NCI-H2227 (cell line): ENCODE measurements around the gene TNS4.

ENCODE experiments used
- DNase-seq: peaks from one replicate; lab custom pipeline; 2025; ENCODE audit not compliant: unreplicated experiment; lab: John Stamatoyannopoulos, UW

The TNS4 gene

GRCh38 chr17:40496634-40497420, 4.6 kb downstream of the TNS4 start:
- no peak for DNase-seq

- DNase-seq = no peak
These were observed 5.3 kb downstream of the TNS4 start for GRCh38 chr17:40496170-40496569.

- DNase-seq = no peak
These were observed 6.3 kb downstream of the TNS4 start for GRCh38 chr17:40495140-40495539.

GRCh38 chr17:40493697-40494096, 7.7 kb downstream of the TNS4 start:
- DNase-seq = no peak

- DNase-seq = no peak
These were observed 9.9 kb downstream of the TNS4 start for GRCh38 chr17:40491486-40491885.

DNA sequence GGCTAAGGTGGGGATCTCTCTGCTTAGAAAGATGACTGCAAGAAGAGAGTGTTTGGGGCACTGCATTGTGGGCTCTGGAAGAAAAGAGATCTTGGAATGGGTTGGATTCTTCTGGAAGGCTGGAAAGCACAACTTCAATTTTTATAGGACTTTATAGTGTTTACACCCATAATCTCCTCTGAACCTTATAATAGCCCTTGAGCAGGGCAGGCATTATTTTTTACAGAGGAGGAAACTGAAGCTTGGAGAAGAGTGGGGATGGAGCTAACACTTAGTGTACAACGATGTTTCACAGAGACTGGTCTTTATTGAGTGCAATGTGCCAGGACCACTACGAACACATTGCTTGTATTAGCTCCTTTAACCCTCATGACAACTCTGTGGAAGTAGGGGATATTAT, 10.4 kb downstream of the TNS4 start:
- DNase-seq = no peak

- peak; percentile 27 for DNase-seq
These were observed 11.1 kb downstream of the TNS4 start for GRCh38 chr17:40490289-40490853.

- DNase-seq = no peak
These were observed 13.9 kb downstream of the TNS4 start for GRCh38 chr17:40487371-40488020.

DNA sequence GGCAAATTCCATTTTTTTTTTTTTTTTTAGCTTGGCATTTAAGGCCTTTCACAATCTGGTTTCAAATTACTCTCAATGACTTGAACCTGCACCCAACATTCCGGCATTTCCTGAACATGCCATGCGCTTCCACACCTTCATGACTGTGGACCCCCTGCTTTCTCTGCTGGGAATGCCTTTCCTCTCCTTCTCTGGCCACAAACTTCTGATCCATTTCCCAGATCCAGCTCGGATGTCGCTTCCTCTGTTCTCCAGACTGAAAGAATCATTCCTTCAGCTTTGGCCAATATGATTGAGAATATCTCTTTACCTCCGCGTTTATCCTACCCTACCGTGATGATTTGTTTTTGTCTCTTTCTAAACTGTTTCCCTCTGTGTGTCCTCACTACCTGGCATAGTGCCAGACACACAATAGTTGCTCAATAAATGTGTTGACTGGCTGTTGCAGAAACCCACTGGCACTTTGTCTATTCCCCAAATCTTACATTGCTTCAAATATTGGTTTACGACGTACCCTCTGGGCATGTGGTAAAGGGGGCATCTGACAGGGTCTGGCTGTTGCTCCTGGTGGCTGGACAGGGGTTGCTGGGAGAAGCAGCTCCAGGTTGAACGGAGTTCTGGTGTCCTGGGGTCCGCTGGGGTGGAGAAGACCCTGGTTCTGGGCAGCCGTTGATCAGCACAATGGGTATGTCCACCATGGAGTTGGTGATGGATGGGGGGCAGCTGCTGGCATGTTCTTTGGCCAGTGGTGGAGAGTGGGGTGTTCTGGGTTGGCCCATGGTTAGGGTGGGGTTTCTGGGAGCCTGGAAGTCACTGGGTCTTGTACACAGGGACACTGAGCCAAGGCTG, 14.7 kb downstream of the TNS4 start:
- no peak for DNase-seq

DNA sequence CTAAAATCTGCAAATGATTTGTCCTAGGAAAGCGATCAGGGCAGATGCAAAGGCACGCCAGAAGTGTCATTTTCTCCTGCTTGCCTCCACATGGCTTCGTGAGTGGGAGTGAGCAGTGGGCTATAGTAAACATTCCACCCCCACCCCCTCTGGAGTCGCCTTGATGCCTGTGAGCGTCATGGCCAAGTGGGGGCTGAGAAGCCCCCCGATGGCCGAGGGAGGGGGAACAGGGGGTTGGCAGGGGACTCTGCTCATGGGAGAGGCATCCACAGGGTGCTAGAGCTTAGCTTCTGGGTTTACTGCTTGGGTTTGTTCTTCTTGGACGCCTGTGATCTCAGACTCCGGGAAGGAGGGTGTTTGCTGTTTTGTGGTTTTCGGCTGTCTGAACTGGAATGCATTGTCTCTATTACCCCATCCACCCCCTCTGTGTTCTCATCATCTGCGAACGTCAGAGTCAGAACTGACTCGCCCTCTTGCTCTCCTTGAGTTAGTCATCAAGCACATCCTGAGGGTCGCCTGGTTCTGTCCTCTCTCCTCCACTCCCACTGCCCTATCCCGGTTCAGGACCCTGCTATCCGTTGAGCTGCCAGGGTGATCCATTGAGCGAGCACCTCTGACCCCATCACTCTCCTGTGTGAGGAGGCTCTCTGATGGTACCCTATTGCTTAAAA, 15.4 kb downstream of the TNS4 start:
- no peak for DNase-seq

DNA sequence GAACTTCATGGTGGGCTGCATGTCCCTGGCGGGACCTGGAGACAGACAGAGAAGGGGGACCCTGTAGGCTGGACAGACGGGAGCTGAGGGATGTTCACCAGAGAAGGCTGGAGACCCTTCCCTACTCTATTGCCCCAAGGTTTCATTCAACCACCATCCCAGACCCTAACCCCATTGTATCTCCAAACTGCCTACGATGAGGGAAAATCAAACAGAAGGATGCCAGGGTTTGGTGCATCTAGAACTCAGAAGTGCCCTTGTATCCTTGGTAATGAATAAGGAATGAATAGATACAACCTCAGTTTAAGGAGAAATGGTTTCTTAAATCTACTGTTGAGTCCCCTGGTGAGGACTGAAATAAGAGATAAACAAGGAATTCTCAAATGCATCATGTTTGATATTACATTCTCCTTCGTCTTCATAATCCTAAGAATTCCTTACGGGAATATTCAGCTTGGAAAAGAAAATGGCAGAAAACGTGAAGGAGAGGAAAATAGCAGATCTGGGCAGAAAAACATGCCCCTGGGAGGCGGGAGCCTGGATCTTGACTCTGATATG, 16.4 kb downstream of the TNS4 start:
- DNase-seq = no peak

GRCh38 chr17:40484285-40484972, 17.0 kb downstream of the TNS4 start:
- no peak for DNase-seq

- DNase-seq = no peak
These were observed 17.7 kb downstream of the TNS4 start for GRCh38 chr17:40483679-40484078.

- no peak for DNase-seq
These were observed 18.7 kb downstream of the TNS4 start for GRCh38 chr17:40482722-40483121.

DNA sequence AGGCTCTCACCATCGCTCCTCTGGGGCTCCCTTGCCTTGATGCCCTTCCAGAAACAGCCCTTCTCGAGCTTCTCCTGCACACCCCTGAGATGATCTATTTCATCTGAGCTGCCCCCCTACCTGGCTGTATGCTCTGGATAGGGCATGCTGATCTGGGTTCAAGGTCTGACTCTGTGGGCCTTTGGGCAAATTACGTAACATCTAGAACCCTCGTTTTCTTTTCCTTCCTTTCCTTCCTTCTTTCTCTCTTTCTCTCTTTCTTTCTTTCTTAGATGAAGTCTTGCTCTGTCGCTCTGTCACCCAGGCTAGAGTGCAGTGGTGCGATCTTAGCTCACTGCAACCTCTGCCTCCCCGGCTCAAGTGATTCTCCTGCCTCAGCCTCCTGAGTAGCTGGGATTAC, 20.3 kb downstream of the TNS4 start:
- no peak for DNase-seq

DNA sequence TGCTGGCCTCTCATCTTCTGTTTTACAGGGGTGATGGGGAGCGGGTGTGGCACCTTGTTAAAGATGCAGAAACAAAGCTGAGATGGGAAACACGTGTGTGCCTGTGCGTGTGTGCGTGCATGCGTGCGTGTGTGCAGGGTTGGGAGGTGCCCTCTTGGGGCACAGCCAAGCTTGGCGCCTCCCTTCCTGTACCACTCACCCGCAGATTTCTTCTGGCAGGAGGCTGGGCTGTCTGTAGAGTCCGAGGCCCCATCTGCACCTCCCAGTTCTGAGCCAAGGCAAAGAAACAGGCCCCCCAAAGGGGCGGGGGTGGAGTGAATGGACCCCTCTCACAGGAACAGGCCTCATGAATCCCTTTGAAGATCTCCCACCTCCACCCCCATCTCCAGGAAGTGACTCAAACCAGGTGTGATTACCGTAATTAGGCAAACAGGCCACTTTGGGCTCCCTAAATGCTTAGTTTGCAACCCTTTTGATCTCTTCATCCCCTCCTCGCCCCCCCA, 20.9 kb downstream of the TNS4 start:
- no peak for DNase-seq

DNA sequence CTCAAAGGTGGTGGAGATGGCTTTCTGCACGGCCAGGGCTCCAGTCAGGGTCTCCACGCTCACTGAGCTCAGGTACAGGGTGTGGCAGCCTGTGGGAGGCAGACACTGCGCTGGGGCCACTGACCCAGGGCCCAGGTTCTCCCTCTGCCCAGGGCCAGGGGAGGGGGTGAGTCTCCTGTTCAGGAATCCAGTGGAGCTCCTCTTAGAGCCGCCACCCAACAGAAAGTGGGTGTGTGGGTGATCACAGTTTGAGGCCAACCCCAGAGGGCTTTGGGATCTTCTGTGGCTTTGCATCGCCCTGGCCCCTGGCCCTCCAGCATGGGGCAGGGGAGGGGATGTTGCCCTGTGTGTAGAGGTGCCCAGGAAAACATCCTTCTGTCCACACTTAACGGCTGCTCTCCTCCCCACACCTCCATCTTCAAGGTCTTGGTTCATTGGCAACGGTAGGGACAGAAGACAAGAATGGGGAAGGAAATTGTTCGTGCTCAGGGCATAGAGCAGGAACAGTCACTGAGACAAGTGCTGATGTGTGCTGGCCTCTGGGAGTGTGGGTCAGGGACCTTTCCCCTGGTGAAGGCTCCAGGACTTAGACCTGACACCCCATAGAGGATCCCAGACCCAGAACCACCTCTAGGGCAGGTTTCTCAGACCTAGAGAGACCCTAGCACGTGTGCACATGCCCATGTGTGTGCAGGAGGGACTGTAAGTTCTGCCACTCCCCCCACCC, 21.5 kb downstream of the TNS4 start:
- DNase-seq = no peak

DNA sequence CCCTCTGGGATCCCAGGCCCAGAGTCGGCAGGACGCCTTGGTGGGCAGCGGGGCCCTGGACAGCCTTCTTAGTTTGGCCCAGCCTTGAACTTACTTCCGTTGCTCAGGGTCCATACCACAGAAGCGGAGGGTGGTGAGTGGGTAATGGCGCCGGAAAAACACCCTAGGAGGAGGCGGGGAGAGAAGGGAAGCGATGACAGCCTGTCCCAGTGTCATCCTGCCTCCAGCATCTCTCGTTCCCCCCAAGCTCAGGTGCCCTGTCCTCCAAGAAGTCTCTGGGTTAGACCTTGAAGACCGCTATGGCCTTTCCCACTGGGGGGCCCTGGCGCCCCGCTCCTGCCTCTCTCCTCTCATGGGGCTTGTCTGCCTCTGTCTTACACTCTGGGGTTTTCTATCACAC, 22.9 kb downstream of the TNS4 start:
- no peak for DNase-seq

- DNase-seq = no peak
These were observed 23.6 kb downstream of the TNS4 start for GRCh38 chr17:40477796-40478195.
